Measurements from ENCODE around the gene GRIN2A.

GRIN2A gene

DNA sequence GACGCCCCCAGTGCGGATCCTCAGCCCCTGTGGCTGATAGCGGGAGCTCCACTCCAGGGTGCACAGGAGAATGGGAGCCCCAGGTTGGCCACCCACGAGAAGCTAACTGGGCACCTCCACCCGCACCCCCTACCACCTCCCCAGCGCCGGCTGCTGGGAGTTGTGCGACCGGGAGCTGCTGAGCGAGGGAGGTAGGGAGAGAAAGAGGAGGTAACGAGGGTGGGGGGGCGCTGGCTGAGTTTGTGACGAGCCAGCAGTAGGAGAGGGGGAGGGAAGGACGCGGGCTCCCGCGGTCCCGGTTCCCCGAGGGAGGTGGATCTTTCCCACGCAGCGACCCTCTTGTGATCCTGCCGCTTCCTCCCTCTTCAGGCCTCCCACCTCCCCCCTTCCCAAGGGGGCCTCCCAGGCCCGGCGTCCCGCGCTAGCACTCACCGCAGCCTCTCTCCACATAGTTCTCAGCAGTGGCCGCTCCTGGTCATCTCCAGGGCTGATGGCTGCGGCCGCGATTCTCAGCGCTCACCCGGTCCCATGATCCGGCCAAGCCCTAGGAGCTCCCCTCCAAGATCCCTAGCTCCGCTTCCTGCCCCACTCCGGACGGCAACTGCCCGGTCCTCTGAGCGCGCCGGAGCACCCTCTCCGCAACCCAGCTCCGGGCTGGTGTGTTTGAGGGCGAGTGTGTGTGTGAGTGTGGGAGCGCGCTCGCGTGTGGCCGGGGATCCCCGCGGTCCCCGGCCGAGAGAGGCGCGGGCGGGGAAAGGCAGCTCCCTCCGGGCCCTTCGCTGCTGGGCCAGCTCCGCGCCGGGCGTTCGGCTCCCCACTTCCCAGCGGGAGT, at the start of gene GRIN2A:
GRIN2A (minus strand) TSS at position 207 of the 832 bp plus-strand sequence. CDS start 2,017 bp downstream, outside the sequence.
- in situ Hi-C loops (cut with MboI; ENCODE audit: low sequenced_read_pairs): no loop called here

- in situ Hi-C loops (cut with MboI; ENCODE audit: low sequenced_read_pairs): no loop called here
These were observed 49.3 kb upstream of the GRIN2A start for GRCh38 chr16:10231563-10231962.

DNA sequence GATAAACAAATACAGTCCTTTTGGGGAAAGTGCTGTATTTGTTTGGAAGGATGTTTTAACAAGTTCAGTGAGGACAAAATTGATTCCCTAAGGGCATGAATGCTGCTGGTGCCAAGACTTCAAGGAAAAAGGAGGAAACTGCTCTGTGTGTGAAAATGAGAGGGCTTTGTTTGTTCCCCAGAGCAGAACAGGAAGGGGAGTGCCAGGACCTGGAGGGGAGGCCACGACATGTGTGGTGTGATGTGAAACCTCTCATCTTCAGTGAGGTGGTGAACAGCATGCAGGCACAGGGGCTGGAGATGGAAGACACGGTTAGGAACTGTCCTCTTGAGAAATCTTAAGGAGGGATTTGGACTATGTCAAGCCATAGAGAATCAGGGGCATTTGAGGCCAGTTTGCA, 46.6 kb upstream of the GRIN2A start:
- in situ Hi-C loops (cut with MboI; ENCODE audit: low sequenced_read_pairs): no loop called here

DNA sequence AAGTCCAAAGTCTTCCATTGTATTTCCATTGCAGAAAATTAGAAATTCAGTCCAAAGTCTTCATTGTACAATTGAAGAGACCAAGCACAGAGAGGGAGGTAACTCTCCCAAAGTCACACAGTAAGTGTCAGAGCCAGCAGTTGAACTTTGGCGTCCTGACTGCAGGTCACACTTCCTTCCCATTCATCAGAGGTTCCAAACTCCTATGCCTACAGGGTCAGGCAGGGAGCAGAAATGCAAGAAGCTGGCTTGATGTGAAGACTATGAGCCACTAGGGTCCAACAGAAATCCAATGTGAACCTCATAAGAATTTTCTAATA, 44.7 kb upstream of the GRIN2A start:
- in situ Hi-C loops (cut with MboI; ENCODE audit: low sequenced_read_pairs): no loop called here

- in situ Hi-C loops (cut with MboI; ENCODE audit: low sequenced_read_pairs): no loop called here
These were observed 44.1 kb upstream of the GRIN2A start for GRCh38 chr16:10226141-10226986.

- in situ Hi-C loops (cut with MboI; ENCODE audit: low sequenced_read_pairs): no loop called here
These were observed 43.4 kb upstream of the GRIN2A start for GRCh38 chr16:10225653-10226052.

DNA sequence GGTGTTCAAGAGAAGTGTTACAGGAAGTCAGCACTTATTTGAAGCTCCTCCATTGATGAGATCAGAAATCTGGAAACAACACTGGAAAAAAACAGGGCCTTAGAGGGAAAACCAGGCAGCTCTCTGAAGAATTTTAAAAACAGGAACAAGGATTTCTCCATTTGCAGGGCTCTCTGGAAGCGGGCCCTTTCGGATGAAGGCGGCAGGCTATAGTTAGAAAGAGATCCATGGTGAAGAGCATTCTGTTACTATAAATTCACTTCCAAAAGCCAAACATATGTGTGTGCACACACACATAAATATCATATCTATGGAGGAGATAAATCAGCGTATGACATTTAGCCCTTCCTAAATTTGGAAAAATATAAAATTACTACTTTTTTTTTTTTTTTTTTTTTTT, 42.6 kb upstream of the GRIN2A start:
- in situ Hi-C loops (cut with MboI; ENCODE audit: low sequenced_read_pairs): no loop called here

DNA sequence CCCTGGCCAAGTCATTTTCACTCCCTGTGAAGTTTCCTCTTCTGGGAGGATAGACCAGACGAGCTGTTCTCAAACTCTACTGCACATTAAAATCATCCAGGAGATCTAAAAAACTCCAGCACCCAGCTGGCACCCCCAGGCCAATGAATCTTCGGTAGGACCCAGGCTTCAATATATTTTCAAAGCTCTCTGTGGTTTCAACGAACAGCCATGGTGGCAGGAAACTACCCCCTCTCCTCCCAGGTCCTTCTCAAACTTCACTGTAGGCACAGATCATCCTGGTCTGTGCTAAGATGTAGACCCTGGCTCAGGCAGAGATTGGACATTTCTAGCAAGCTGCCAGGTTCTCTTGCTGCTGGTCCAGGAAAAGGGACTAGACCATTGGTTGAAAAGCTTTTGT, 38.7 kb upstream of the GRIN2A start:
- in situ Hi-C loops (cut with MboI; ENCODE audit: low sequenced_read_pairs): no loop called here

DNA sequence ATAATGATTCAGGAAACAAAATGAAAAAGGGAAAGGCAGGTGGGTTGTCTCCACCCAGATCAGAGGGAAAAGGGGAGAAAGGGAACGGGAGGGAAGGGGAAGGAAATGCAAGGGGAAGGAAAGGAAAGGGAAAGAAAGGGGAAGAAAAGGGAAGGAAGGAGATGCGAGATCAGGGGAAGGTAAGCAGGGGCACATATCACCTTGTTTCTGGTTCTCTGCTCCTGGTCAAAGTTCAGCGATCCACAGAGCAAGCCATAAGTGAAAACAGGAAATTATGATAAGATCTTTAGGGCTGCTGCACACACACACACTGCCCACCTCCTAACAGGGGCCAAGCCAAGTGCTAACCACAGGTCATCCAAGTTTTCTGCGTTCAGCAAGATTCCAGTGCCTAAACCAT, 37.5 kb upstream of the GRIN2A start:
- in situ Hi-C loops (cut with MboI; ENCODE audit: low sequenced_read_pairs): no loop called here

DNA sequence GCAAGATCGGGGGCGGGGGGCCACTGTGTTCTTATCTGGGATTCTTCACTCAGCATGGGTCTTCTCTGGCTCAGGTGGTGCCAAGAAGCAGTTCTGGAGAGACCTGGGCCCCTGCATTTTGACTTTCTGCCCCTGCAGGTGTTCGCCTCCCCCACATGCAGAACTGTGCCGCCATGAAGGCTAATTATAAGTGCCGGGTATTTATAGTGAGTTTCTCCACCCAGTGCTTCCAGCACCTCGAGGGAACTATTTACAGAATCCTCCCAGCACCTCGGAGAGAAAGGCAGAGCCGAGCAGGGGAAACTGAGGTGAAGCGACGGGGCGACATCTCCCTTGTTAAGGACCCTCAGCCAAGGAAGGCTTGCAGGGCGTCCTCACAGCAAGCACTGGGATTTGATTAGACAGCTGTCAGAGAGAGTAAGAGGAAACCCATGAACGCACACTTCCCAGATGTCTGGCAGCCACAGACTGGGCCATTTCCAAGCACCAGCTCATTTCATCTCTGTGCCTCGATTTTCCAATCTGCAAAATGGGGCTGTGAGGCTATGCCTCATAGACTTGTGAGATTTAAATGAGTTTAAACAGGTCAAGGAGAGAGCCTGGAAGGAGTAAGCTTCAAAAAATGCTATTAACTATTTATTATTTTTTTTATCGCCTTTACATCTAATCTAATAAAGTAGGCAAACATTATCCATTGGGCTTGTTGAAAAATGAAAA, 36.4 kb upstream of the GRIN2A start:
- in situ Hi-C loops (cut with MboI; ENCODE audit: low sequenced_read_pairs): no loop called here

GRCh38 chr16:10213748-10214147, 31.5 kb upstream of the GRIN2A start:
- in situ Hi-C loops (cut with MboI; ENCODE audit: low sequenced_read_pairs): no loop called here

- in situ Hi-C loops (cut with MboI; ENCODE audit: low sequenced_read_pairs): no loop called here
These were observed 28.7 kb upstream of the GRIN2A start for GRCh38 chr16:10210944-10211343.

- in situ Hi-C loops (cut with MboI; ENCODE audit: low sequenced_read_pairs): no loop called here
These were observed 24.6 kb upstream of the GRIN2A start for GRCh38 chr16:10206865-10207264.

DNA sequence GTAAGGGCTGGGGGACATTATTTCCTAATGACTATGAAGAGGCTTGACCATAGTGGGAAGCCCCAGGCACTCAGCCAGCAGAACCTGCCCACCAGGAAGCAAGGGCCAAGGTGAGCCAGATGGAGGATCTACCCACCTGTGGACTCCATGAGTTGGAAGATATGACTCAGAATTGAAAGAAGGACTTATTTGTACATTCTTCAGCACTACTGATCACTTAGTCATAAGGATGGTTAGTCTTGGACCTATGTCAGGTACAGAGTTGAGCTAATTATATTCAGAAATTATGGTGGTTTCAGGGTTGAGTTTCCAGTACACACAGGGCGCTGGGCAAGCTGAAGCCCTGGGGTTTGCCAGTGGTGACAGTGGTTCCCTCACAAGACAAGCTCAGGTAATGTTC, 24.0 kb upstream of the GRIN2A start:
- in situ Hi-C loops (cut with MboI; ENCODE audit: low sequenced_read_pairs): no loop called here

- in situ Hi-C loops (cut with MboI; ENCODE audit: low sequenced_read_pairs): no loop called here
These were observed 23.5 kb upstream of the GRIN2A start for GRCh38 chr16:10205688-10206087.

GRCh38 chr16:10202649-10203048, 20.4 kb upstream of the GRIN2A start:
- in situ Hi-C loops (cut with MboI; ENCODE audit: low sequenced_read_pairs): no loop called here

DNA sequence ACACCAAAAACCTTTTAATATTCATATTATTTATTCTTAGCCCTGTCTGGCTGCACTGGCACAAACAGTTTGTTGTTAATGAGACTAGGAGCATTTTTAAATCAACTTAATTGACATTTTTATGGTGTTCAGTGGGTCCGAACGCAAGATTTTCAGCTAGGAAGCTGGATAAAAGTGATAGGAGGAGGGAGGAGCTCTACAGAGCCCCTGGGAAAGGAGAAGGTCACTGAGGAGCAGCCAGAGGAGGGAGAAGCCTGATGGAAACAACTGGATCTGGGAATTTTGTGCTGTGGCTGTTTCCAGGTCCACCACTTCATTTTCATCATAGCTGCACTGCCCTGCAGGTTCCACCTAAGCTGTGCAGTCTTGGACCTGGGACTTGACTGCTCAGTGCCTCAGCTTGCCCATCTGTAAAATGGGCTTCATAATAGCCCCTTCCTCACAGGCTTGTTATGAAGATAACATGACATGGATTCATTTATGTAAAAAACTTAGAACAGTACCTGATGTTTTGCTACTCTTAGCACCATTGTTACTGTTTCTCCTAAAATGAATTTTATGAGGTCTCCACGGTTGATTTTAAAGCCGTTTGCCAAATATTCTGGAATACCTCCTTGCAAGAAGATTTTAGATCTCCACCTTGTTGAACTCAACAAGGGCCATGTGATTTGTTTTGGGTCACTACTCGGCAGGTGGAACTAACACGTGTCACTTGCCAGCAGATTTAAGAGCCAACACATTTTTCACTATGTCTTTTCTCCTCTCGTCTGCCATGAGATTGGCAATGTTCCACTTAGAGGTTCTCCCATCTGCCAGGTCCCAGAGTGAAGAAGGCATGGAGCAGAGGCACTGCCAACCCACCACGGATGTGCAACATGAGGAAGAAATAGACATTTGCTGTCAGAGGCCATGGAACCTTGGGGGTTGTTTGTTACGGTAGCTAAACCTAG, 18.7 kb upstream of the GRIN2A start:
- in situ Hi-C loops (cut with MboI; ENCODE audit: low sequenced_read_pairs): no loop called here

GRCh38 chr16:10196999-10197398, 14.8 kb upstream of the GRIN2A start:
- in situ Hi-C loops (cut with MboI; ENCODE audit: low sequenced_read_pairs): no loop called here

GRCh38 chr16:10191096-10191495, 8.9 kb upstream of the GRIN2A start:
- in situ Hi-C loops (cut with MboI; ENCODE audit: low sequenced_read_pairs): no loop called here

DNA sequence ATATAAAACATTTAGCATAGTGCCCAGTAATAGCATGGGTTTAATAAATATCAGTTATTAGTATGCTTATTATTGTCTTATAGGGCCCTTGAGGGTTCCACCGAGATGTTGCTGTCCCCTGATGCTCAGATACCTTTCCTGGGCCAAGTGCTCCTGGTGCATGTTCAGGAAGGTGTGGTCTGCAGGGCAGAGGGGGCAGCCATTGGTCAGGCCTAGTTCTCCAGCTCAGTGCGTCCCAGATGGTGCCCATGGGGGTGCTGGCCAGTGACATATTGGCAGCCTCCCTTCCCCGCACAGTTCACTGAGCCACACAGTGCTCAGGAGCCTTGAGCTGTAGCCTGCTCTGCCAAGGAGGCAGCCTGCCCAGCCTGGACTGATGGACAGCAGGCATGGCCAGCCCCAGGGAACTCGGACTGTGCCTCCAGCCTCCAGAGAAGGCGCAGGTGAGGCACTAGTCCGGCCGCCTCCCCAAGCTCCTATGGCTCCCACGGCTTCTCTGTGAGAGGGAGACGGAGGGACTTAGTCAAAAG, 7.7 kb upstream of the GRIN2A start:
- in situ Hi-C loops (cut with MboI; ENCODE audit: low sequenced_read_pairs): no loop called here

Measured in HL-60/S4 treated with retinoic acid at 250 ng/mL for 4 days and 3 days (cell line).